ENCODE data around the gene ITPRID1. TPM values are rescaled to one million over a fixed set of nuclear protein-coding genes. Genes with fewer than 3 reads are reported as not detected.

ITPRID1 gene
- polyA plus RNA-seq, 3 donors: not detected

GRCh38 chr7:31563951-31564350 is 50.1 kb downstream of the ITPRID1 start:
- no peak overlapping the region for H3K4me3 ChIP-seq (replicated peaks in 1 of 3; ENCODE audit: low read depth in 2 of 3, low read length in 3 of 3)
- H3K9ac ChIP-seq (ENCODE audit: insufficient read depth, low read length, poor library complexity, severe bottlenecking): no peak overlapping the region
- H3K27ac Mint-ChIP-seq: no peak overlapping the region
- H3K79me2 ChIP-seq (ENCODE audit: insufficient read depth, low read length): no peaks in the 10 kb centered on the region
- no peaks in the 10 kb centered on the region for H4K20me1 ChIP-seq (ENCODE audit: insufficient read depth, low read length)
- no peaks in the 10 kb centered on the region for H3K36me3 Mint-ChIP-seq
- H3K9me3 Mint-ChIP-seq: peaks cover 0 to 2% (median 0%) of the 10 kb centered on the region in 7 donors
- no peak for DNase-seq
- no peak overlapping the region for H3K4me3 Mint-ChIP-seq
- no peak overlapping the region for H3K27ac ChIP-seq (ENCODE audit: low read depth in 1 of 2, low read length in 2 of 2)
- no peaks in the 10 kb centered on the region for H3K4me1 ChIP-seq (ENCODE audit: control insufficient read depth in 1 of 2, insufficient read depth in 2 of 2, low read length in 2 of 2)
- intact Hi-C loops (cut with micrococcal nuclease): no loop called here
- no peaks in the 10 kb centered on the region for H3K9me3 ChIP-seq (replicated peaks in 1 of 2; ENCODE audit: control insufficient read depth in 1 of 2, insufficient read depth in 1 of 2, low read length in 2 of 2)
- no CpG with 5 or more reads among the region's 3 CpGs for WGBS (ENCODE audit: insufficient coverage)
- no peaks in the 10 kb centered on the region for H3K4me1 Mint-ChIP-seq
- TF ChIP-seq CTCF (IDR thresholded peaks at IDR 0.05): no peak
- no peaks in the 10 kb centered on the region for H3K36me3 ChIP-seq (replicated peaks in 1 of 2; ENCODE audit: control insufficient read depth in 1 of 2, insufficient read depth in 2 of 2, low read length in 2 of 2)
- H3K27me3 Mint-ChIP-seq (ENCODE audit: low read depth in 3 of 3): peaks cover 0 to 2% (median 0%) of the 10 kb centered on the region in 3 donors
- H3K4me2 ChIP-seq (replicated peaks; ENCODE audit: extremely low read depth, low read length, poor library complexity, severe bottlenecking): no peak overlapping the region
- no peak overlapping the region for H2AFZ ChIP-seq (ENCODE audit: insufficient read depth, low read depth, low read length, poor library complexity, severe bottlenecking)
- no peaks in the 10 kb centered on the region for H3K27me3 ChIP-seq (ENCODE audit: control insufficient read depth in 2 of 2, insufficient read depth in 2 of 2, low read length in 2 of 2)

GRCh38 chr7:31564661-31565060 is 50.8 kb downstream of the ITPRID1 start:
- DNase-seq: no peak
- Histone ChIP-seq H3K79me2 (ENCODE audit: insufficient read depth, low read length) (no peaks in the 10 kb centered on the region), H3K27me3 (ENCODE audit: control insufficient read depth in 2 of 2, insufficient read depth in 2 of 2, low read length in 2 of 2) (no peaks in the 10 kb centered on the region), H4K20me1 (ENCODE audit: insufficient read depth, low read length) (no peaks in the 10 kb centered on the region), H2AFZ (ENCODE audit: insufficient read depth, low read depth, low read length, poor library complexity, severe bottlenecking) (no peak overlapping the region), H3K9ac (ENCODE audit: insufficient read depth, low read length, poor library complexity, severe bottlenecking) (no peak overlapping the region), H3K9me3 (replicated peaks in 1 of 2; ENCODE audit: control insufficient read depth in 1 of 2, insufficient read depth in 1 of 2, low read length in 2 of 2) (no peaks in the 10 kb centered on the region), H3K4me1 (ENCODE audit: control insufficient read depth in 1 of 2, insufficient read depth in 2 of 2, low read length in 2 of 2) (no peaks in the 10 kb centered on the region), H3K27ac (ENCODE audit: low read depth in 1 of 2, low read length in 2 of 2) (no peak overlapping the region), H3K4me2 (replicated peaks; ENCODE audit: extremely low read depth, low read length, poor library complexity, severe bottlenecking) (no peak overlapping the region), H3K4me3 (replicated peaks in 1 of 3; ENCODE audit: low read depth in 2 of 3, low read length in 3 of 3) (no peak overlapping the region), H3K36me3 (replicated peaks in 1 of 2; ENCODE audit: control insufficient read depth in 1 of 2, insufficient read depth in 2 of 2, low read length in 2 of 2) (no peaks in the 10 kb centered on the region)
- no peak overlapping the region for H3K4me3 Mint-ChIP-seq
- H3K4me1 Mint-ChIP-seq: no peaks in the 10 kb centered on the region
- peaks cover 0 to 2% (median 0%) of the 10 kb centered on the region in 7 donors for H3K9me3 Mint-ChIP-seq
- intact Hi-C loops (cut with micrococcal nuclease): no loop called here
- H3K36me3 Mint-ChIP-seq: no peaks in the 10 kb centered on the region
- H3K27ac Mint-ChIP-seq: no peak overlapping the region
- no peak for TF ChIP-seq CTCF (IDR thresholded peaks at IDR 0.05)
- H3K27me3 Mint-ChIP-seq (ENCODE audit: low read depth in 3 of 3): peaks cover 0 to 2% (median 0%) of the 10 kb centered on the region in 3 donors
- WGBS (ENCODE audit: insufficient coverage): 88% methylated on average over 5 of the region's 5 CpGs
